Thyroid gland (tissue), 4 donors: Measurements from ENCODE around the gene PGBD4. TPM values are rescaled to one million over a fixed set of nuclear protein-coding genes. Genes with fewer than 3 reads are reported as not detected.

ENCODE experiments used
- DNase-seq, 2 donors: peaks; one replicate each; pipeline ENCODE4 v3.0.0-alpha.2; 2019
- H3K27ac ChIP-seq, 3 donors: fragments of 200-600 bp; sonication (generic); 1 replicate in 2 of 3; 2 replicates in 1 of 3; pipeline ENCODE4 v1.5.1; 2016 to 2019; ENCODE audit warnings: mild to moderate bottlenecking in 1 of 3, moderate library complexity in 1 of 3
- H3K27me3 ChIP-seq: fragments of 200-600 bp; sonication (generic); one replicate; pipeline ENCODE4 v1.5.1; 2019
- H3K36me3 ChIP-seq, 2 donors: fragments of 200-600 bp; sonication (generic); one replicate each; pipeline ENCODE4 v1.5.1; 2016 to 2019
- H3K4me1 ChIP-seq, 2 donors: fragments of 200-600 bp; sonication (generic); one replicate each; pipeline ENCODE4 v1.5.1; 2017 to 2019
- H3K4me3 ChIP-seq, 3 donors: fragments of 200-600 bp; sonication (generic); replicated peaks in 1 of 3; 1 replicate in 2 of 3; 2 replicates in 1 of 3; pipeline ENCODE4 v1.5.1; 2016; ENCODE audit warnings: mild to moderate bottlenecking in 1 of 3
- H3K9me3 ChIP-seq: fragments of 200-600 bp; sonication (generic); one replicate; pipeline ENCODE4 v1.5.1; 2017
- CTCF ChIP-seq, 6 experiments: fragments of 200-600 bp in 3 of 6; fragments of 450-650 bp in 3 of 6; sonication (generic) in 3 of 6; IDR thresholded peaks; one replicate each; pipeline ENCODE4 v1.5.1; 2016 to 2019; ENCODE audit warnings: antibody characterized with exemption in 6 of 6, mild to moderate bottlenecking in 2 of 6, inconsistent platforms in 1 of 6, moderate library complexity in 1 of 6
- POLR2A ChIP-seq, 2 donors: fragments of 450-650 bp; IDR thresholded peaks; one replicate each; pipeline ENCODE4 v1.6.1; 2017; ENCODE audit warnings: antibody characterized with exemption in 2 of 2, mild to moderate bottlenecking in 2 of 2, moderate library complexity in 1 of 2
- WGBS, 2 donors: methylation state at CpG; one replicate each; pipeline ENCODE4 v1.1.5; 2017; 5-methylcytosine and 5-hydroxymethylcytosine counted together
- intact Hi-C: fragments of 100-400 bp; cut with DNase I; formaldehyde crosslinking; loops from one replicate; pipeline ENCODE4 v1.15.1; 2023
- total RNA-seq, 4 donors: library from RNA; depleted of rRNA; stranded (reverse); fragments of >200 nt; gene quantifications; one replicate each; pipeline ENCODE4 v1.2.3, GENCODE V29; 2016

PGBD4 gene
- total RNA-seq, 4 donors from 2014 or later = 1.0 to 1.3 (median 1.2) TPM

GRCh38 chr15:34099914-34100313 is 2.0 kb upstream of the PGBD4 start:
- no peak for DNase-seq
- WGBS, 2 donors = 96 to 97% methylated on average over 5 of the region's 5 CpGs
- H3K36me3 ChIP-seq = peaks cover 0 to 5% of the 10 kb centered on the region in 2 donors
- H3K4me3 ChIP-seq = no peak overlapping the region
- H3K4me1 ChIP-seq = peaks cover 7 to 12% of the 10 kb centered on the region in 2 donors
- no peak for TF ChIP-seq CTCF (IDR thresholded peaks at IDR 0.05)
- TF ChIP-seq POLR2A (IDR thresholded peaks at IDR 0.05) = no peak
- intact Hi-C loops = loop anchor here (5.0 to 10.0 kb wide), 2 partner anchors 127 to 265 kb away; partner anchors contain the start of genes EMC4 and LPCAT4
- no peaks in the 10 kb centered on the region for H3K9me3 ChIP-seq
- H3K27me3 ChIP-seq = no peaks in the 10 kb centered on the region
- H3K27ac ChIP-seq = no peak overlapping the region

DNA sequence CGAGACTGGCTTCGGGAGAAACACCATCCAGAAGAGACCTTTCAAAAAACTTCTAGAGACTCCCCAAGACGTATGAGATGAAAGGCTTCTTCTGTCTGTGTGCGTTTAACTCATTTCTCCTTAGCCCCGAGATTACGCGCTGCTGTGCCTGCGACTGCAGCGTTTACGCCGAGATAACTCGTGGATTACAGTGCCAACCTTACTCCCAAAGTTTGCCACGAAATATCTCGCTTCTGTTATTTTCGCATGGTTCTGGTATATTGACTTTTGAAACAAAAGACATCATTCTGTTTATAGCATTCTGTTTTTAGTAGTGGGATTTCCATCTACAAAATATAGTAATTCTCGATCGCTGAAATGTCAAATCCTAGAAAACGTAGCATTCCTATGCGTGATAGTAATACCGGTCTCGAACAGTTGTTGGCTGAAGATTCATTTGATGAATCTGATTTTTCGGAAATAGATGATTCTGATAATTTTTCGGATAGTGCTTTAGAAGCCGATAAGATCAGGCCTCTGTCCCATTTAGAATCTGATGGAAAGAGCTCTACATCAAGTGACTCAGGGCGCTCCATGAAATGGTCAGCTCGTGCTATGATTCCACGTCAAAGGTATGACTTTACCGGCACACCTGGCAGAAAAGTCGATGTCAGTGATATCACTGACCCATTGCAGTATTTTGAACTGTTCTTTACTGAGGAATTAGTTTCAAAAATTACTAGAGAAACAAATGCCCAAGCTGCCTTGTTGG is 467 bp downstream of the PGBD4 start:
- TF ChIP-seq POLR2A (IDR thresholded peaks at IDR 0.05) (no peak), CTCF (IDR thresholded peaks at IDR 0.05) (no peak)
- peak overlapping the region; percentile 16 to 87 (median 27) for H3K4me3 ChIP-seq
- no peaks in the 10 kb centered on the region for H3K36me3 ChIP-seq
- H3K9me3 ChIP-seq = no peaks in the 10 kb centered on the region
- H3K27me3 ChIP-seq = no peaks in the 10 kb centered on the region
- H3K27ac ChIP-seq = peak overlapping the region; percentile 38 to 84 (median 48)
- H3K4me1 ChIP-seq = peaks cover 7 to 12% of the 10 kb centered on the region in 2 donors
- intact Hi-C loops = loop anchor here (5.0 to 10.0 kb wide), 2 partner anchors 125 to 262 kb away; partner anchors contain the start of genes EMC4 and LPCAT4
- DNase-seq = no peak
- 24 to 27% methylated on average over 29 of the region's 29 CpGs for WGBS, 2 donors

DNA sequence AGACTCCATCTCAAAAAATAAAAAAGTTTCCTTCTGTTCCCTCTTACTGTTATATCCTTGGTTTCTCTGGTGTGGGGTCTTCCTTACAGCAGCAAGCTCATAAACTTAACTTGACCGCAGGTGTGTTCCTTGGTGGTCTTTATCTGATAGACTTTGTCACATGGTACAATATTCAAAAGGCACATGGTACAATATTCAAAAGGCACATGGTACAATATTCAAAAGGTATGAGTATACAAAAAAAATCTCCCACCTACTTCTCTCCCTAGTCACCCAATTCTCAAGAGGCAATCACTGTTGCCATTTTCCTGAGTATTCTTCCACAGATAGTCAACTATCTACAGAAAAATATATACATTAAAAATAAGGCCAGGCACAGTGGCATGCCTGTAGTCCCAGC is 4.5 kb downstream of the PGBD4 start:
- H3K4me1 ChIP-seq = no peaks in the 10 kb centered on the region
- WGBS, 2 donors = 90 to 97% methylated on average over 1 of the region's 1 CpG

GRCh38 chr15:34107315-34107714 is 5.4 kb downstream of the PGBD4 start:
- H3K36me3 ChIP-seq = no peaks in the 10 kb centered on the region
- TF ChIP-seq POLR2A (IDR thresholded peaks at IDR 0.05) (no peak), CTCF (IDR thresholded peaks at IDR 0.05) (no peak)
- H3K27ac ChIP-seq = no peak overlapping the region
- DNase-seq = no peak
- no peaks in the 10 kb centered on the region for H3K27me3 ChIP-seq
- 91 to 96% methylated on average over 2 of the region's 2 CpGs for WGBS, 2 donors
- intact Hi-C loops = loop anchor here (10.0 kb wide), 1 partner anchor 257 kb away; the partner anchor contains the start of gene LPCAT4
- no peaks in the 10 kb centered on the region for H3K4me1 ChIP-seq
- H3K9me3 ChIP-seq = no peaks in the 10 kb centered on the region
- H3K4me3 ChIP-seq = no peak overlapping the region

More for the DNA sequence above, 4.5 kb downstream of the PGBD4 start:
- TF ChIP-seq POLR2A (IDR thresholded peaks at IDR 0.05) = no peak
- no peak for TF ChIP-seq CTCF (IDR thresholded peaks at IDR 0.05)
- Histone ChIP-seq H3K27me3 (no peaks in the 10 kb centered on the region), H3K27ac (no peak overlapping the region), H3K9me3 (no peaks in the 10 kb centered on the region), H3K36me3 (no peaks in the 10 kb centered on the region), H3K4me3 (no peak overlapping the region)
- intact Hi-C loops = loop anchor here (10.0 kb wide), 1 partner anchor 258 kb away; the partner anchor contains the start of gene LPCAT4
- no peak for DNase-seq
